Fibroblast of gingiva (primary cell): ENCODE results near the gene CAPN5.
"Not testable (repeated sequence)": the region's sequence is repeated elsewhere in the genome, so short reads cannot be mapped to it uniquely, and the experiment has no call there.

Experiments
- DNase-seq: peaks from one replicate; pipeline ENCODE4 v3.0.0-alpha.2; 2011; ENCODE audit warnings: low read depth

Gene CAPN5

DNA sequence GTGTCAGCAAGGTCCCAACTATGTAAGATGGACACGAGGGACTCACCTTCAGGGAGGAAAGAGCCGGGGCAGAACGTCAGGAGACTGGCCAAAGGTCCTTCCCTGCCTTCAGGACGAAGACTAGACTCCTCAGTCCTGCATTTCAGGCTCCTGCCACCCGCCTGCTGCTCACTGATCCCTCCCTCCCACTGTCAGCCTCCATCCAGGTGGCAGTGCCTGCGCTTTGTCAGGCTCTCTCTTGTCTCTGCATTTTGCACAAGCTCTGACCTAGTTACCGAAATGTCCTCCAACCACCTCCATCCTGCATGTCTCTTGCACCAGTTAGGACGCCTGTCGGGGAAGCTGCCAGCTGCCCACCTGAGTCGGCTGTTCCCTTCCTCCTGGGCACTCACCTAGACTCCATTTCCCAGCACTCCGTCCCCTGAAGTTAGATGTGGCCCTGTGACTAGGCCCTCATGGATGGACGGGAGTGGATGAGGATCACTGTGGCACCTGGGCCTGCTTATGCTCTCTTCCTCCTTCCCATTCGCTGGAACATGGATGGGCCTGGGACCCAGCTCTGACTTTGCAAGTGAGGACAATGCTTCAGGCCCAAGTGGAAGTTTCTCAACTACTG, 24.6 kb upstream of the CAPN5 start:
- DNase-seq, result no peak

DNA sequence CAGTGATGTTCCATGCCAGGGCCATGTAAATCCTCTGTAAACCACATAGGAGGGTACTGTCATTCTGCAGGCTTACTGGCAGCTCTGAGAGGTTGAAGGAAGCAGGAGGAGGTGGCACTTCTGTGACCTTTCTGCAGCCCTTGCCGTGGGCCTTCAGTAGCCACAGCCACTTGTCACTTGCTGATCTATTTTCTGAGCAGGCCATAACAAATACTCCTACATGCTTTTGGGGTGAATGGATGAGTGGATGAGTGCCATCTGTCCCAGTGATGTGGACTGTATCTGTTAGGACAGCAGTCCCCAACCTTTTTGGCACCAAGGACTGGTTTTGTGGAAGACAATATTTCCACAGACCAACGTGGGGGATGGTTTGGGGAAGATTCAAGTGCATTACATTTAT, 22.4 kb upstream of the CAPN5 start:
- DNase-seq, result no peak

- DNase-seq, result no peak
Observed at GRCh38 chr11:77044886-77045285, 21.9 kb upstream of the CAPN5 start.

GRCh38 chr11:77046060-77046501, 20.7 kb upstream of the CAPN5 start:
- no peak for DNase-seq

DNA sequence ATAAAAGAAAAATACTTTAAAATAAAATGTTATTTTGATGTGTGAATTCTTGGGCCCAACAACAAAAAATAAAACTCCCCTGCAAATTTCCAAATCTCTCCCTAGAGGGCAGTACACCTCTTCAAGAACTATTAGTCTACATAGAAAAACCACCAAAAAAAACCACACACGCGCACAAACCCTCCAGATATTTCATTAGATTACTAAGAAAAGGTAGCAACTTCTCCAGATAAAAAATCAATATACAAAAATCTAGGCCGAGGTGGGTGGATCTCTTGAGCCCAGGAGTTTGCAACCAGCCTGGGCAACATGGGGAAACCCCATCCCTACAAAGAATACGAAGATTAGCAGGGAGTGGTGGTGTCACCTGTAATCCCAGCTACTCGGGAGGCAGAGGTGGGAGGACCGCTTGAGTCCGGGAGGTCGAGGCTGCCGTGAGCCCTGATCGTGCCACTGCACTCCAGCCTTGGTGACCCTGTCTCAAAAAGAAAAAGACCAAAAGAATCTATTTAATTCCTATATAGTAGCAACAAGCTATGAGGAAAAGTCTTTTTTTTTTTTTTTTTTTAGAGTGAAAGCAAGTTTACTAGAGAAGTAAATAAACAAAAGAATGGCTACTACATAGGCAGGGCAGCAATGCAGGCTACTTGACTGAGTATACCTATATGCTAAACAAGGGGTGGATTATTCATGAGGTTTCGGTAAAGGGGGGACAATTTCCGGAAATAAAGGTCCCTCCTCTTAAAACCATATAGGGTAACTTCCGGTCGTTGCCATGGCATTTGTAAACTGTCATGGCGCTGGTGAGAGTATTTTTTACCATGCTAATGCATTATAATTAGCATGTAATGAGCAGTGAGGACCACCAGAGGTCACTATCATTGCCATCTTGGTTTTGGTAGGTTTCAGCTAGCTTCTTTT, 19.5 kb upstream of the CAPN5 start:
- peak; percentile 90 for DNase-seq

DNA sequence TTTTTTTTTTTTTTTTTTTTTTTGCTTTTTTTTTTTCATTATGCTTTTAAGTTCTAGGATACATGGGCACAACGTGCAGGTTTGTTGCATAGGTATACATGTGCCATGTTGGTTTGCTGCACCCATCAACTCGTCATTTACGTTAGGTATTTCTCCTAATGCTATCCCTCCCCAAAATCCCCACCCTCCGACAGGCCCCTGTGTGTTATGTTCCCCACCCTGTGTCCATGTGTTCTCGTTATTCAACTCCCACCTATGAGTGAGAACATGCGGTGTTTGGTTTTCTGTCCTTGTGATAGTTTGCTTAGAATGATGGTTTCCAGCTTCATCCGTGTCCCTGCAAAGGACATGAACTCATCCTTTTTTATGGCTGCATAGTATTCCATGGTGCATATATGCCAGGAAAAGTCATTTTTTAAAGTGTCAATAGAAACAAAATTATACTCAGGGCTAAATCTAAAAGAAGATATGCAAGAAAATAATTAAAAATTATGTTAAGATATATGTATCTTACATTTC, 18.8 kb upstream of the CAPN5 start:
- not testable (repeated sequence) for DNase-seq

GRCh38 chr11:77049026-77049425, 17.7 kb upstream of the CAPN5 start:
- no peak for DNase-seq

DNA sequence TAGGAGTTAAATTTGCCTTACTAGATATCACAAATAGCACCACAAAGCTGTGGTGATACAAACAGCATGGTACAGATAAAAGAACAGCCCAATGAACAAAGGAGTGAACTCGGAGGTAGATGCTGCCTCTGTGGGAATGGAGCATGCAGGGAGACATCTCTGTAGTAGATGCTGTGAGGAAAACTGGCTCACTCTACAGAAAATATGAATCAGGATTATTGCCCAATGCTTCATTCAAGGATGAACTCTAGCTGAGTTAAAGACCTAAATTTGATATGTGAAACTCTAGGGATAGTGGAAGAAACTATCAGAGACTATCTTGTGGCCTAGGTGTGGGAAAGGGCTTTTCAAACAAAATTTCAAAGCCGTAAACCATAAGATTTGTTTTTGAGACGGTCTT, 15.3 kb upstream of the CAPN5 start:
- no peak for DNase-seq

GRCh38 chr11:77052518-77052917, 14.3 kb upstream of the CAPN5 start:
- DNase-seq, result no peak

DNA sequence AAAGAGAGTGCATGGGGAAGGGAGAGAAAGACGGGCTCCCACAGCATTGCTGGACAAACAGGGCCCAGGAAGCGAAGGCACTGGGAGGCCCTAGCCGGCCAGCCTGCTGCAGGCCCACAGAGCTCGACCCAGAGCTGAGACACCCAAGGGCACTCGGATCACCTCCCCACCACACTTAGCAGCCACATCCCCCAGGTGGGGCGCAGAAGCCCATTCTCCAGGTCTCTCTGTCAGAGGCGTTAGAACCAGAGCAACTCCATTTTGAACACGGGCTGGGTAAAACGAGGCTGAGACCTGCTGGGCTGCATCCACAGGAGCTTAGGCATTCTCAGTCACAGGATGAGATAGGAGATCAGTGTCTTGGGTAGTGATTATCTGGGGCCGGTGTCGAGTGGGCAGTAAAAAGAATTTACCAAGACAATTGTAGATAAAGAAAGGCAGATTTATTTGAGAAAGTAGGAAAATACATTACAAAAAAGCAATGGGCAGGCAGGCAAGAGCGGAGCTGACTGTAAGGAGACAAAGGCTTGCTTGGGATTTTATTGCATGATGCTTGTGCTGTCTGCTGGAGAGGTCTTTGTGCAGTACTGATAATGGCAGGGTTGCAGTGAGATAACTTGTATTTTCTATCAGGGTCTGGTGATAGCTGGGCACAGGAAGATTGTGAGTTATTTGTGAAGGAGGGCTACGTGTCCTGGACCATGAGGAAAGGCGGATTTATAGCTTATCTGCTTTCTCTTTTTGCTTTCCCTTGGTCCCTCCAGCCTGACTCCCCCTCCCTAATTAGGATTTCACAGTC, 13.4 kb upstream of the CAPN5 start:
- no peak for DNase-seq

DNA sequence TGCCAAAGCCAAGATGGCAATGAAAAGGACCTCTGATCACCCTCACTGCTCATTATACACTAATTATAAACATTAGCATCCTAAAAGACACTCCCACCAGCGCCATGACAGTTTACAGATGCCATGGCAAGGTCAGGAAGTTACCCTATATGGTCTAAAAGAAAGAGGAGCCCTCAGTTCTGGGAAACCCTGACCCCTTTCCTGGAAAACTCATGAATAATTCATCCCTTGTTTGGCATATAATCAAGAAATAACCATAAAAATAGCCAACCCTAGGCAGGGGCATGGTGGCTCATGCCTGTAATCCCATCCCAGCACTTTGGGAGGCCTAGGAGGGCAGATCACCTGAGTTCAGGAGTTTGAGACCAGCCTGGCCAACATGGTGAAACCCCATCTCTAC, 12.7 kb upstream of the CAPN5 start:
- no peak for DNase-seq

- DNase-seq, result no peak
Observed at GRCh38 chr11:77055101-77055561, 11.6 kb upstream of the CAPN5 start.

- no peak for DNase-seq
Observed at GRCh38 chr11:77055913-77056312, 10.9 kb upstream of the CAPN5 start.

DNA sequence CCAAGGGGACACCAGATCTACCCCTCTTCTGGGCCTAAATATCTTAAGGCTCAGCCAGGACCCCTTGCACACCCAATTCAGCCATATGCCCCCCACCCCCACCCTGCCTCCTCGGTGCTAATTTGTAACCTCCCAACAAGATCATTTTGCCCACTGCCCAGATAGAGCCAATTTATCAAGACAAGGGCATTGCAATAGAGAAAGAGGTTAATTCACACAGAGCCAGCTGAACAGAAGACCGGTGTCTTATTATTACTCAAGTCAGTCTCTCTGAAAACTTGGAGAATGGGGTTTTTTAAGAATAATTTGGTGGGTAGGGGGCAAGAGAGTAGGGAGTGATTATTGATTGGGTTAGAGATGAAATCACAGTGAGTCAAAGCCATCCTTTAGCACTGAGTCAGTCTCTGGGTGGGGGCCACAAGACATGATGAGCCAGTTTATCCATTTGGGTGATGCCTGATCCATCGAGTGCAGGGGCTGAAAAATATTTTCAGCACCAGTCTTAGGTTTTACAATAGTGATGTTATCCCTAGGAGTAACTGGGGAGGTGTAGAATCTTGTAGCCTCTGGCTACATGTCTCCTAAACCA, 9.9 kb upstream of the CAPN5 start:
- no peak for DNase-seq

DNA sequence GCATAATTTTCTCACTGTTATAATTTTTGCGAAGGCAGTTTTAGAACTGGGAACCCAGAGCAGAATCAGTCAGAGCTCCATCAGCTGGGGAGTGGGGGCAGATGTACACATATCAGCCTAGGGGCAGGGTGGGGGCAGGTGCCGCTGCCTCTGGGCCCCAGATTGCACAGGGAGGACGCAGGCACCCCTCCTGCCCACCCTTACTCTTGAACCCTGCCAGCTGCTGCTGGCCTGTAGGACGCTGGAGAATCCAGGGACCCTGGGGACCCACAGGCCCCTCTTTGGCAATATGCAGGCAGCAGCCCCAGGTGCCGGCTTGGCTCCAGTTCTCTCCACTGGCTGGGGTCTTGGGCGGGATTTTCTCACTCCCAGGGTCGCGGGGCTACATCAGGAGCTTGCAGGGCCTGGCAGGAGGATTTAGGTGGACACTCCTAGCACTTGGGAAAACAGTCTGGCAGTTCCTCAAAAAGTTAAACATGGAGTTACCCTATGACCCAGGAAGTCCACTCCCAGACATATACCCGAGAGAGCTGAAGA, 8.8 kb upstream of the CAPN5 start:
- no peak for DNase-seq

DNA sequence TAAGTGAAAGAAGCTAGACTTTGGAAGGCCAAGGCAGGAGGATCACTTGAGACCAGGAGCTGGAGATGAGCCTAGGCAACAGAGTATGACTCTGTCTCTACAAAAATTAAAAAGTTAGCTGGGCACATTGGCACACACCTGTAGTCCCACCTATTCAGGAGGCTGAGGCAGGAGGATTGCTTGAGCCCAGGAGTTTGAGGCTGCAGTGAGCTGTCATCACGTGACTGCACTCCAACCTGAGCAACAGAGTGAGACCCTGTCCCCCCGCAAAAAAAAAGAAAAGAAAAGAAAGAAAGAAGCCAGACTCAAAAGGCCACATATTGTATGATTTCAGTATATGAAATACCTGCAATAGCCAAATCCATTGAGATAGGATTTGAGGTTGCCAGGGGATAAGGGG, 7.9 kb upstream of the CAPN5 start:
- no peak for DNase-seq

- no peak for DNase-seq
Observed at GRCh38 chr11:77059806-77060205, 7.0 kb upstream of the CAPN5 start.

DNA sequence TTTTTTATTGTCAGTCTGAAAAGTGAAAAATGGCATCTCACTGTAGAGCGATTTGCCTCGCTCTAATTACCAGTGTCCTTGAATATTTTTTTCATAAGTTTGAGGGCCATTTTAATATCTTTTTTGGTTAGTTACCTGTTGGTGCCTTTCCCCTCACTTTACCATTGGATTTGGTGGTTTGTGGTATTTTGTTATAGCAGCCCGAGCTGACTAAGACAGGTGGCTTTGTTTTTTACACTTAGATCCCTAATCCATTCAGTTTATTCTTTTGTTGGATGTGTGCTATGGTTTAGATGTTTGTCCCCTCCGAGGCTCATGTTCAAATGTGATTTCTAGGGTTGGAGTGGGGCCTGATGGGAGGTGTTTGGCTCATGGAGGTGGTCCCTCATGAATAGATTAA, 6.5 kb upstream of the CAPN5 start:
- no peak for DNase-seq

DNA sequence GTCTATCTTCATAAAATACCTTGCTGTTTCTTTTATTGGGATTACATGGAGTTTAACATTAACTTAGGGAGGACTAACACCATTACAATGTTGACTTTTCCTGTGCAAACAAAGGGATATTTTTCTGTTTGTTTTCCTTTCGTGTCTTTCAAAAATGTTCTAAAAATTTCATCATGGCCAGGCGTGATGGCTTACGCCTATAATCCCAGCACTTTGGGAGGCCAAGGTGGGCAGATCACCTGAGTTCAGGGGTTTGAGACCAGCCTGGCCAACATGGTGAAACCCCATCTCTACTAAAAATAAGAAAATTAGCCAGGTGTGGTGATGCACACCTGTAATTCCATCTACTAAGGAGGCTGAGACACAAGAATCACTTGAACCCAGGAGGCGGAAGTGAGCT, 5.5 kb upstream of the CAPN5 start:
- not testable (repeated sequence) for DNase-seq

DNA sequence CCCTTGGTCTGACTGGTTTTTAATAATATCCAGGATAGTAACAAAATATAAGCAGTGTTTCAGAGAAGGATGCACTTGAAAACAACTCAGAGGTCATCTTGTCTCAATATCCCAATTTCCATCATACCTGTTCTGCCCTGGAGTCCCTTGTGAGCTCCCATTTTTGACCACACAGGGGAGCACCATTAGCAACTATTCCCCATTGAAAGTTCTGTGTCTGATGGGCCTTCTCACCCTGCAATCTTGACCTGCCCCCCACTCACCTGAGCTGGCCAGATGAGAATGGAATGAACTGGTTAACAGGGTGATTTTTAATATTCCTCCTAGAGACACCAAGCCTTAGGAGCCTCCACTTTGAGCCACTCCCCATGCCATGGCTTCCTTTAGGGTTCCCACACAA, 3.8 kb upstream of the CAPN5 start:
- no peak for DNase-seq

DNA sequence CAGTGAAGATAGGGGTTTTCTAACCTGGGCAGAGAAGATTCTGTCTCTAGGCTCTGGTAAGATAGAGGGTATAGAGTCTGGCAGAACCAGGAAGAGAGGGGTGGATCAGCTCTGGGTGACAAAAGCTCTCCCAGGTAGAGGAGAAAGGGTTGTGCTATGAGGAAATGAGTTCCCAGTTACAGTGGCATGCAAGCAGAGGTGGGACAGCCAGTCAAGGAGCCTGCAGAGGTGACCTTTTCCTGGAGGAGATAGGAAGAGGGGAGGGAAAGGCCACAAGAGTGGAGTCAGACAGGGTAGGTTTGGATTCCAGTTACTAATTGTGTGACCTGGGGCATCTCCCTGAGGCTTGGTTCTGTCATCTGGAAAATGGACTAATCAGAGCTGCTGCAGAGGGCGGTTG, 3.4 kb upstream of the CAPN5 start:
- DNase-seq, result no peak

- no peak for DNase-seq
Observed at GRCh38 chr11:77063861-77064260, 2.9 kb upstream of the CAPN5 start.
